Right lobe of liver (tissue), 4 donors: ENCODE data around the gene ZFP14.
"Not testable (repeated sequence)": the region's sequence is repeated elsewhere in the genome, so short reads cannot be mapped to it uniquely, and the experiment has no call there.

ENCODE experiments used
- CTCF ChIP-seq, 4 donors: fragments of 200-600 bp in 3 of 4; fragments of 450-650 bp in 1 of 4; IDR thresholded peaks; one replicate each; pipeline versions ENCODE4 v1.5.1 to v1.8.0; 2016 to 2022; ENCODE audit warnings: antibody characterized with exemption in 4 of 4, mild to moderate bottlenecking in 2 of 4
- POLR2A ChIP-seq: fragments of 450-650 bp; IDR thresholded peaks from one replicate; pipeline ENCODE4 v1.6.1; 2017; ENCODE audit warnings: antibody characterized with exemption, mild to moderate bottlenecking
- donor health status: DM: no; HTN: no; CAD: no.
- donor health status: DM: no; HTN: no; CAD: no.
- donor health status: DM: no; HTN: yes; CAD: no.

DNA sequence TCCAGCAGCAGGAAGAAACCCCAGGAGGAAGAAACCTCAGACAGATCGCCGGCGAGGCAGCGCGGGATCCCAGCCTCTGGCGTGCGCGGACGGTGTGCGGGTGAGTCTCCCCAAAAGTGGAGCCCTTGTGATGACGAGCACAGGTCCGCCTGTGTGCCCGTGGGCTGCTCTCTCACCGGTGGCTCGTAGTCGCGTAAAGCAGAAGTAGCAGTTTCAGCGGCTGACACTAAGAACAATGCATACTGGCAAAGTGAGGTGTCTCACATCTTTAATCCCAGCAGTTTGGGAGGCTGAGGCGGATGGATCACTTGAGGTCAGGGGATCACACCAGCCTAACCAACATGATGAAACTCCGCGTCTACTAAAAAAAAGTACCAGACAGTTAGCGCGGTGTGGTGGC, 69.2 kb downstream of the ZFP14 start:
- not testable (repeated sequence) for TF ChIP-seq POLR2A; CTCF (IDR thresholded peaks at IDR 0.05)
